Measurements from ENCODE around the gene MDC1. TPM values are rescaled to one million over a fixed set of nuclear protein-coding genes. Genes with fewer than 3 reads are reported as not detected.
"Not testable (repeated sequence)": the region's sequence is repeated elsewhere in the genome, so short reads cannot be mapped to it uniquely, and the experiment has no call there.

The MDC1 gene
- total and polyA plus RNA-seq, 2 experiments from 2014 or later: 17.2 to 32.7 TPM

- TF ChIP-seq ZNF114 (CRISPR knock-in tag; IDR thresholded peaks at IDR 0.05) (no peak), JUNB (IDR thresholded peaks at IDR 0.05; ENCODE audit: unreplicated experiment) (no peak), CREB1 (CRISPR knock-in tag; IDR thresholded peaks at IDR 0.05; ENCODE audit: low read depth) (no peak), NANOG (IDR thresholded peaks at IDR 0.05; ENCODE audit: borderline replicate concordance) (no peak), EZH2 (IDR thresholded peaks at IDR 0.05; ENCODE audit: low read depth, unreplicated experiment) (no peak)
Measured at GRCh38 chr6:30757261-30757904, 40.3 kb upstream of the MDC1 start (continued).

- not testable (repeated sequence) for H3K36me3 ChIP-seq (ENCODE audit: insufficient read depth); H3K9me3 Mint-ChIP-seq; H3K27me3 ChIP-seq (ENCODE audit: insufficient read depth); H3K27ac ChIP-seq (ENCODE audit: low read depth); H3K9me2 ChIP-seq (ENCODE audit: insufficient read depth); ATAC-seq; H3K36me3 Mint-ChIP-seq (ENCODE audit: low read depth); H4K20me1 ChIP-seq (replicated peaks; ENCODE audit: insufficient read depth); H3K4me3 Mint-ChIP-seq; H3F3A ChIP-seq (replicated peaks; ENCODE audit: low read depth); H3K27ac Mint-ChIP-seq; H2AFZ ChIP-seq; H3K27me3 Mint-ChIP-seq (ENCODE audit: insufficient read depth, low read depth, poor library complexity); H3K79me2 ChIP-seq (replicated peaks; ENCODE audit: insufficient read depth); H3K4me2 ChIP-seq; H3K4me1 Mint-ChIP-seq; DNase-seq (ENCODE audit: low spot score); H3K4me3 ChIP-seq; H3K4me1 ChIP-seq (ENCODE audit: insufficient read depth)
Measured at GRCh38 chr6:30756405-30757003, 39.4 kb upstream of the MDC1 start.

DNA sequence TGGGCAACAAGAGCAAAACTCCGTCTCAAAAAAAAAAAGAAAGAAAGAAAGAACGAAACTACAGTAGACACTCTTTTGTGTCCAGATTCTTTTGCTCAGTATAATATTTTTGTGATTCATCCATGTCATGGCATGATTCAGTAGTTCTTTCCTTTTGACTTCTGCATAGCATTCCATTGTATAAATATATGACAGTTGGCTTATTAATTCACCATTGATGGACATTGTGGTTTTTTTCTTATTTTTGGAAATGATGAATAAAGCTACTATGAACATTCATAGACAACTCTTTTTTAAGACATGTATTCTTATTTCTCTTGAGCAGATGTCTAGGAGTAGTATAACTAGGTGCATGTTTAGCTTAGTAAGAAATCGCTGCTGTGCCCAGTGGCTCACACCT lies 37.5 kb upstream of the MDC1 start:
- DNase-seq (ENCODE audit: low spot score) (no peak), ATAC-seq (no peak)
- no peak for TF ChIP-seq JUNB (IDR thresholded peaks at IDR 0.05; ENCODE audit: unreplicated experiment)
- TF ChIP-seq, protein P1, sequence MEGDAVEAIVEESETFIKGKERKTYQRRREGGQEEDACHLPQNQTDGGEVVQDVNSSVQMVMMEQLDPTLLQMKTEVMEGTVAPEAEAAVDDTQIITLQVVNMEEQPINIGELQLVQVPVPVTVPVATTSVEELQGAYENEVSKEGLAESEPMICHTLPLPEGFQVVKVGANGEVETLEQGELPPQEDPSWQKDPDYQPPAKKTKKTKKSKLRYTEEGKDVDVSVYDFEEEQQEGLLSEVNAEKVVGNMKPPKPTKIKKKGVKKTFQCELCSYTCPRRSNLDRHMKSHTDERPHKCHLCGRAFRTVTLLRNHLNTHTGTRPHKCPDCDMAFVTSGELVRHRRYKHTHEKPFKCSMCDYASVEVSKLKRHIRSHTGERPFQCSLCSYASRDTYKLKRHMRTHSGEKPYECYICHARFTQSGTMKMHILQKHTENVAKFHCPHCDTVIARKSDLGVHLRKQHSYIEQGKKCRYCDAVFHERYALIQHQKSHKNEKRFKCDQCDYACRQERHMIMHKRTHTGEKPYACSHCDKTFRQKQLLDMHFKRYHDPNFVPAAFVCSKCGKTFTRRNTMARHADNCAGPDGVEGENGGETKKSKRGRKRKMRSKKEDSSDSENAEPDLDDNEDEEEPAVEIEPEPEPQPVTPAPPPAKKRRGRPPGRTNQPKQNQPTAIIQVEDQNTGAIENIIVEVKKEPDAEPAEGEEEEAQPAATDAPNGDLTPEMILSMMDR (conservative IDR thresholded peaks at IDR 0.05; ENCODE audit: low read depth in 2 of 2): no peak
- H3K27ac ChIP-seq (ENCODE audit: low read depth): no peak overlapping the region
- H3F3A ChIP-seq (replicated peaks; ENCODE audit: low read depth): no peaks in the 10 kb centered on the region
- H4K20me1 ChIP-seq (replicated peaks; ENCODE audit: insufficient read depth): no peaks in the 10 kb centered on the region; the same call in 1 of the 2 replicates
- H3K9me2 ChIP-seq (ENCODE audit: insufficient read depth): no peaks in the 10 kb centered on the region
- H3K4me1 Mint-ChIP-seq: peaks cover 3% of the 10 kb centered on the region; the same call in 2 of the 3 replicates
- no peak overlapping the region for H3K4me3 ChIP-seq
- H3K4me3 Mint-ChIP-seq: no peak overlapping the region
- H2AFZ ChIP-seq: no peak overlapping the region
- H3K9me3 Mint-ChIP-seq: no peaks in the 10 kb centered on the region
- H3K27me3 Mint-ChIP-seq (ENCODE audit: insufficient read depth, low read depth, poor library complexity): peaks cover 4% of the 10 kb centered on the region
- no peak overlapping the region for H3K27ac Mint-ChIP-seq
- H3K4me1 ChIP-seq (ENCODE audit: insufficient read depth): no peaks in the 10 kb centered on the region
- no peaks in the 10 kb centered on the region for H3K27me3 ChIP-seq (ENCODE audit: insufficient read depth)
- no peaks in the 10 kb centered on the region for H3K79me2 ChIP-seq (replicated peaks; ENCODE audit: insufficient read depth)
- no peak overlapping the region for H3K4me2 ChIP-seq
- no peaks in the 10 kb centered on the region for H3K36me3 Mint-ChIP-seq (ENCODE audit: low read depth)
- no peaks in the 10 kb centered on the region for H3K36me3 ChIP-seq (ENCODE audit: insufficient read depth)
